Endothelial cell of umbilical vein (primary cell): ENCODE results near the gene RAMP2. TPM values are rescaled to one million over a fixed set of nuclear protein-coding genes. Genes with fewer than 3 reads are reported as not detected.
"Not testable (repeated sequence)": the region's sequence is repeated elsewhere in the genome, so short reads cannot be mapped to it uniquely, and the experiment has no call there.

Source experiments
- BruUV-seq: library from RNA; stranded (reverse); fragments of 400-500 nt; replicated peaks from 2 replicates; lab custom pipeline; 2021; lab: Mats Ljungman, UMichigan
- CTCF ChIA-PET: fragments of 300-600, 350-600 bp; sonication (Branson Sonifier 250); formaldehyde crosslinking; loops from one replicate; lab custom pipeline; 2021; ENCODE audit warnings: antibody characterized with exemption, inconsistent platforms; lab: Charles Lee
- POLR2A ChIA-PET: fragments of 300-600, 350-600 bp; sonication (Branson Sonifier 250); formaldehyde crosslinking; loops from one replicate; lab custom pipeline; 2021; ENCODE audit warnings: antibody characterized with exemption, inconsistent platforms; lab: Charles Lee
- DNase-seq: peaks from one replicate; pipeline ENCODE4 v3.0.0-alpha.2; 2011; ENCODE audit warnings: low read depth, low spot score
- FAIRE-seq: peaks from 2 replicates; lab custom pipeline; 2011; peaks lifted over from hg19 to GRCh38; lab: Jason Lieb, UNC
- H2AFZ ChIP-seq: 2 replicates; pipeline ENCODE4 v1.6.0; 2012; ENCODE audit warnings: low read depth, low read length, control low read depth, inconsistent platforms
- H3K27ac ChIP-seq: 2 replicates; pipeline ENCODE4 v1.5.1; 2011; ENCODE audit warnings: low read depth, mild to moderate bottlenecking, control low read depth, low read length, moderate library complexity; ENCODE audit not compliant: insufficient read depth
- H3K27me3 ChIP-seq, 2 experiments: 2 replicates each; pipeline versions ENCODE4 v1.6.0 to v1.6.1; 2011; ENCODE audit warnings: low read length in 2 of 2, mixed read lengths in 1 of 2; ENCODE audit not compliant: control insufficient read depth in 2 of 2, insufficient read depth in 2 of 2
- H3K36me3 ChIP-seq, 2 experiments: 2 replicates in 1 of 2; 3 replicates in 1 of 2; pipeline ENCODE4 v1.5.1; 2011; ENCODE audit warnings: low read length in 2 of 2, mild to moderate bottlenecking in 1 of 2, moderate library complexity in 1 of 2; ENCODE audit not compliant: control insufficient read depth in 2 of 2, insufficient read depth in 2 of 2; ENCODE audit errors: extremely low read depth in 1 of 2
- H3K4me1 ChIP-seq: 3 replicates; pipeline ENCODE4 v1.5.1; 2011; ENCODE audit warnings: mild to moderate bottlenecking, low read length; ENCODE audit not compliant: control insufficient read depth, insufficient read depth; ENCODE audit errors: extremely low read depth
- H3K4me2 ChIP-seq: 2 replicates; pipeline ENCODE4 v1.6.1; 2011; ENCODE audit warnings: low read length, control low read depth, mixed read lengths; ENCODE audit not compliant: insufficient read depth
- H3K4me3 ChIP-seq, 3 experiments: fragments of 200-600 bp in 1 of 3; sonication (generic), shearing (Covaris generic) in 1 of 3; replicated peaks in 1 of 3; 2 replicates each; pipeline ENCODE4 v1.5.1; 2011 to 2016; ENCODE audit warnings: control low read depth in 3 of 3, low read length in 3 of 3, mild to moderate bottlenecking in 2 of 3, inconsistent platforms in 1 of 3, low read depth in 1 of 3, moderate library complexity in 1 of 3; ENCODE audit not compliant: insufficient read depth in 1 of 3
- H3K79me2 ChIP-seq: 2 replicates; pipeline ENCODE4 v1.6.0; 2012; ENCODE audit warnings: low read length, inconsistent platforms; ENCODE audit not compliant: control insufficient read depth, insufficient read depth
- H3K9ac ChIP-seq: replicated peaks from 2 replicates; pipeline ENCODE3; 2011; ENCODE audit warnings: low read length, control low read depth; ENCODE audit not compliant: insufficient read depth; ENCODE audit errors: extremely low read depth
- H3K9me1 ChIP-seq: replicated peaks from 3 replicates; pipeline ENCODE4 v1.6.0; 2011; ENCODE audit warnings: mild to moderate bottlenecking, low read length; ENCODE audit not compliant: control insufficient read depth, insufficient read depth; ENCODE audit errors: extremely low read depth
- H3K9me3 ChIP-seq: replicated peaks from 2 replicates; pipeline ENCODE4 v1.5.1; 2012; ENCODE audit warnings: low read length, inconsistent platforms; ENCODE audit not compliant: control insufficient read depth, insufficient read depth
- H4K20me1 ChIP-seq: replicated peaks from 2 replicates; pipeline ENCODE3; 2011; ENCODE audit warnings: mild to moderate bottlenecking, low read length; ENCODE audit not compliant: control insufficient read depth, insufficient read depth; ENCODE audit errors: extremely low read depth
- GATA2 ChIP-seq: IDR thresholded peaks from 2 replicates; pipeline ENCODE4 v1.7.0; 2011; ENCODE audit warnings: low read depth, mild to moderate bottlenecking, moderate library complexity, mixed read lengths, low read length; ENCODE audit not compliant: insufficient read length, insufficient read depth
- MYC ChIP-seq: IDR thresholded peaks from one replicate; pipeline ENCODE4 v1.6.1; 2011; ENCODE audit warnings: mild to moderate bottlenecking, low read depth, low read length
- POLR2A ChIP-seq: IDR thresholded peaks from 2 replicates; pipeline ENCODE4 v1.6.1; 2012; ENCODE audit warnings: low read depth, mild to moderate bottlenecking, control low read depth, low read length
- dilution Hi-C: fragments of 300-500 bp; cut with MboI; formaldehyde crosslinking; loops from one replicate; pipeline ENCODE4 v1.15.0; 2019; ENCODE audit warnings: low sequenced_read_pairs; ENCODE audit not compliant: extremely low pct_ligation_motif_present
- intact Hi-C: fragments of 100-400 bp; cut with micrococcal nuclease; formaldehyde crosslinking; loops from one replicate; pipeline ENCODE4 v1.10.0; 2022
- polyA plus RNA-seq, 4 experiments: library from polyadenylated mRNA; depleted of rRNA in 3 of 4; stranded (reverse) in 3 of 4; unstranded in 1 of 4; fragments of >200 nt; gene quantifications; 2 replicates each; pipeline versions ENCODE4 v1.2.1 to v1.2.3, GENCODE V29; 2011 to 2012; ENCODE audit warnings: missing spikeins in 1 of 4
- total RNA-seq: library from RNA; stranded (reverse); gene quantifications from 2 replicates; pipeline ENCODE4 v1.2.3, GENCODE V29; 2021

RAMP2 gene
- total and polyA plus RNA-seq, 2 donors (not counting 3 experiments of a cell fraction or from before 2014, with no cell fraction given) = 106 to 192 TPM

DNA sequence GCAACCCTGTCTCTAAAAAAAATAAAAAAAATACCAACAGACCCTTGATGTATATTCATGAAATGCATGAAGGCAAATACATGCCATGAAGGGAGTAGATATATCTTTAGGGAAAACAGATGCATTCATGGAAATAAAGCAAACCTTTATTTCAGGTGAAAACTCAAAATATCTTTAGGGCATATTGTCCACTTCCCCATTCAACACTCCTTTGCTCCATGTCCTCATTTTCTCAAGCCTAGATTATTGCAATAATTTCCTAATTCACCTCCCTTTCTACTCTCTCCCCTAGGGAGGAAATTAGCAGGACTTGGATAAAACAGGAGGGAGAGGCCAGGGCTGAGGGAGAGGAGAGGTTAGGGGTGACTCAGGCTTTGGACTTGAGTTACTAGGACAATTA is 6.5 kb downstream of the RAMP2 start:
- ChIA-PET CTCF (no interaction called here), POLR2A (no interaction called here)
- H3K27me3 ChIP-seq = no peaks in the 10 kb centered on the region
- no peak overlapping the region for H3K4me2 ChIP-seq
- no peaks in the 10 kb centered on the region for H3K9me1 ChIP-seq
- H3K36me3 ChIP-seq = no peaks in the 10 kb centered on the region
- H2AFZ ChIP-seq = no peak overlapping the region
- BruUV-seq = no TSS peak
- no peak for FAIRE-seq
- intact Hi-C loops (no loop called here), dilution Hi-C loops (no loop called here)
- no peak overlapping the region for H3K9ac ChIP-seq
- no peaks in the 10 kb centered on the region for H3K9me3 ChIP-seq
- H3K4me1 ChIP-seq = peaks cover 13% of the 10 kb centered on the region
- no peak overlapping the region for H3K4me3 ChIP-seq
- DNase-seq = no peak
- H3K79me2 ChIP-seq = no peaks in the 10 kb centered on the region
- no peak for TF ChIP-seq GATA2
- TF ChIP-seq POLR2A = no peak
- no peak for TF ChIP-seq MYC
- no peak overlapping the region for H3K27ac ChIP-seq
- no peaks in the 10 kb centered on the region for H4K20me1 ChIP-seq

- POLR2A ChIA-PET, BruUV-seq, DNase-seq, dilution Hi-C loops, intact Hi-C loops, H2AFZ ChIP-seq, H3K27ac ChIP-seq, H3K9me3 ChIP-seq, H3K4me2 ChIP-seq, H3K9ac ChIP-seq, H3K79me2 ChIP-seq, H3K4me3 ChIP-seq, CTCF ChIA-PET, H3K36me3 ChIP-seq, FAIRE-seq, H3K4me1 ChIP-seq, H3K9me1 ChIP-seq, H4K20me1 ChIP-seq, H3K27me3 ChIP-seq: not testable (repeated sequence)
Measured at GRCh38 chr17:42768006-42768405, 7.0 kb downstream of the RAMP2 start.

GRCh38 chr17:42769964-42770363 is 8.9 kb downstream of the RAMP2 start:
- H2AFZ ChIP-seq, H4K20me1 ChIP-seq, H3K4me2 ChIP-seq, BruUV-seq, DNase-seq, H3K79me2 ChIP-seq, FAIRE-seq, H3K9ac ChIP-seq, H3K36me3 ChIP-seq, intact Hi-C loops, H3K9me1 ChIP-seq, H3K4me3 ChIP-seq, POLR2A ChIA-PET, H3K9me3 ChIP-seq, dilution Hi-C loops, H3K27me3 ChIP-seq, H3K27ac ChIP-seq: not testable (repeated sequence)
- CTCF ChIA-PET = interaction anchor here (0.9 to 1.0 kb wide), 2 partner anchors 20 to 54 kb away, joined by 3 to 4 read pairs; partner anchors contain the start of gene BECN1
- H3K4me1 ChIP-seq = peaks cover 15% of the 10 kb centered on the region
